ENCODE measurements around the gene SLC39A6. TPM values are rescaled to one million over a fixed set of nuclear protein-coding genes. Genes with fewer than 3 reads are reported as not detected.
"Not testable (repeated sequence)": the region's sequence is repeated elsewhere in the genome, so short reads cannot be mapped to it uniquely, and the experiment has no call there.

SLC39A6 gene
- total RNA-seq, 4 donors from 2014 or later: 42.6 to 52.8 (median 48.1) TPM

DNA sequence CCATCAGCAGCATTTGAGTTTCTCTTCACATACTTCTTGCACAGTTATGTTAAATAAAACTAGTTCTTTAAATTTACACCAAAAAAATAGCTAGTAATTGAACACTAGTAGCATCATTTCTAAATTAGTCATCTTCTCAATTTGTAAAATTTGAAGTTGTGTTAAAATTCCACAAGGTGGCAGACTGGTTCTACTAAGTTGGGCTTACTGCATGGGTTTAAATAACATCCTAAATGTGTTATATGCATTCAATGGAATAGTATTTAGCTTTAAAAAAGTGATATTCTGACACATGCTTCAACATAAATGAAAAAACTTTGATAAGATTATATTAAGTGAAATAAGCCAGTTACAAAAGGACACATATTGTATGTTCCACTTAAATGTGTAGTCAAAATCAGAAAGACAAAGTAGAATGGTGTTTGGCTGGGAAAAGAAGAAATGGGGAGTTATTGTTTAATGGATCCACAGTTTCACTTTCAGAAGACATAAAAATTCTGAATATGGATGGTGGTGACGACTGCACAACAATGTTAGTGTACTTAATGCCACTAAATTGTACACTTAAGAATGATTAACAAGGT lies 33.1 kb downstream of the SLC39A6 start:
- TF ChIP-seq, protein P1, sequence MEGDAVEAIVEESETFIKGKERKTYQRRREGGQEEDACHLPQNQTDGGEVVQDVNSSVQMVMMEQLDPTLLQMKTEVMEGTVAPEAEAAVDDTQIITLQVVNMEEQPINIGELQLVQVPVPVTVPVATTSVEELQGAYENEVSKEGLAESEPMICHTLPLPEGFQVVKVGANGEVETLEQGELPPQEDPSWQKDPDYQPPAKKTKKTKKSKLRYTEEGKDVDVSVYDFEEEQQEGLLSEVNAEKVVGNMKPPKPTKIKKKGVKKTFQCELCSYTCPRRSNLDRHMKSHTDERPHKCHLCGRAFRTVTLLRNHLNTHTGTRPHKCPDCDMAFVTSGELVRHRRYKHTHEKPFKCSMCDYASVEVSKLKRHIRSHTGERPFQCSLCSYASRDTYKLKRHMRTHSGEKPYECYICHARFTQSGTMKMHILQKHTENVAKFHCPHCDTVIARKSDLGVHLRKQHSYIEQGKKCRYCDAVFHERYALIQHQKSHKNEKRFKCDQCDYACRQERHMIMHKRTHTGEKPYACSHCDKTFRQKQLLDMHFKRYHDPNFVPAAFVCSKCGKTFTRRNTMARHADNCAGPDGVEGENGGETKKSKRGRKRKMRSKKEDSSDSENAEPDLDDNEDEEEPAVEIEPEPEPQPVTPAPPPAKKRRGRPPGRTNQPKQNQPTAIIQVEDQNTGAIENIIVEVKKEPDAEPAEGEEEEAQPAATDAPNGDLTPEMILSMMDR (IDR thresholded peaks at IDR 0.05): peak in 4 of 6 experiments; percentile 51 to 57 (median 54)
- no peak for TF ChIP-seq POLR2A (IDR thresholded peaks at IDR 0.05)
- intact Hi-C loops (cut with DNase I): loop anchor here (5.0 to 10.0 kb wide), 2 partner anchors 191 to 659 kb away; no protein-coding TSS in a partner anchor
- WGBS, 2 donors: 27 to 42% methylated on average over 1 of the region's 1 CpG
- no peaks in the 10 kb centered on the region for H3K36me3 ChIP-seq
- no peak overlapping the region for H3K4me3 ChIP-seq (replicated peaks in 1 of 3)
- no peaks in the 10 kb centered on the region for H3K9me3 ChIP-seq
- H3K4me1 ChIP-seq: no peaks in the 10 kb centered on the region
- no peak overlapping the region for H3K27ac ChIP-seq
- DNase-seq: no peak
- no peaks in the 10 kb centered on the region for H3K27me3 ChIP-seq

DNA sequence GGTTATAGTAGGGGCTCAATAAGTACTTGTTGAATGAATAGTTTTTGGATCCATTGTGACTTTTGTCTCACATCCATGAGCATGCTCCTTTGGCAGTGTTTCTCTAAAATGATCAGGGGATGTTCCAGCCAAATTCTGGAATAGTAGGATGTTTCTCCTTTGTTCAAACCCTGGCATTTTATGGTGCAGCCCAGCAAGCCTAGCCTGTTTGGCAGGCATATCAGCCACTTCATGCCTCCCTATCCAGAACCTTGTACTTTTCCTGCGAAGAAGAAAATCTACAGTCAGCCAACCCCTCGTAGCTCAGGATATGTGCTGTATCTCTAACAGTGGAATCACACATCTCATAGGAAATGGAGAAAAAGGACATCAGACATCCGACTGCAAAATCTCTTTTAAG lies 34.7 kb downstream of the SLC39A6 start:
- H3K9me3 ChIP-seq: no peaks in the 10 kb centered on the region
- H3K4me3 ChIP-seq (replicated peaks in 1 of 3): no peak overlapping the region
- H3K4me1 ChIP-seq: no peaks in the 10 kb centered on the region
- no peak overlapping the region for H3K27ac ChIP-seq
- TF ChIP-seq POLR2A (IDR thresholded peaks at IDR 0.05): no peak
- TF ChIP-seq, protein P1 (IDR thresholded peaks at IDR 0.05): no peak
- intact Hi-C loops (cut with DNase I): loop anchor here (10.0 kb wide), 1 partner anchor 660 kb away; no protein-coding TSS in a partner anchor
- WGBS, 2 donors: 66 to 75% methylated on average over 3 of the region's 3 CpGs
- H3K27me3 ChIP-seq: no peaks in the 10 kb centered on the region
- H3K36me3 ChIP-seq: no peaks in the 10 kb centered on the region
- no peak for DNase-seq

DNA sequence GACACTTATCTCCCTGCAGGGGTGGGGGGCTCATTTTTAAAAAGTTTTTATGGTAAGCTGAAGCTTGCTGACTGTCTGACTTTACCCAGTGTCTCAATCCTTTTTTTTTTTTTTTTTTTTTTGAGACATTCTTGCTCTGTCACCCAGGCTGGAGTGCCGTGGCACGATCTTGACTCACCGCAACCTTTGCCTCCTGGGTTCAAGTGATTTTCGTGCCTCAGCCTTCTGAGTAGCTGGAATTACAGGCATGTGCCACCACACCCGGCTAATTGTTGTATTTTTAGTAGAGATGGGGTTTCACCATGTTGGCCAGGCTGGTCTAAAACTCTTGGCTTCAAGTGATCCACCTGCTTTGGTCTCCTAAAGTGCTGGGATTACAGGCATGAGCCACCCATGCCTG lies 37.0 kb downstream of the SLC39A6 start:
- WGBS, 2 donors: 42 to 50% methylated on average over 5 of the region's 5 CpGs
- peak; percentile 51 to 64 for DNase-seq
- H3K4me3 ChIP-seq (replicated peaks in 1 of 3); H3K36me3 ChIP-seq; H3K27ac ChIP-seq; H3K27me3 ChIP-seq; H3K4me1 ChIP-seq; H3K9me3 ChIP-seq: not testable (repeated sequence)
- intact Hi-C loops (cut with DNase I): loop anchor here (10.0 kb wide), 1 partner anchor 663 kb away; no protein-coding TSS in a partner anchor

DNA sequence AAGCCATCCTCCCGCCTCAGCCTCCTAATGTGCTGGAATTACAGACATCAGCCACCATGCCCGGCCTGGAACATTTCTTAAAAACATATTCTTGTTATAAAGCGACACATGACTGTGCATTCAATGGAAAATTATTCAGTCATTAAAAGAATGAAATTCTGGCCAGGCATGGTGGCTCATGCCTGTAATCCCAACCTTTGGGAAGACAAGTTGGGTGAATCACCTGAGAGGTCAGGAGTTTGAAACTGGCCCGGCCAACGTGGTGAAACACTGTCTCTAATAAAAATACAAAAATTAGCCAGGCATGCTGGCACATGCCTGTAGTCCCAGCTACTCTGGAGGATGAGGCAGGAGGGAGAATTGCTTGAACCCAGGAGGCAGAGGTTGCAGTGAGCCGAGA lies 40.1 kb downstream of the SLC39A6 start:
- TF ChIP-seq POLR2A (IDR thresholded peaks at IDR 0.05): no peak
- TF ChIP-seq, protein P1 (IDR thresholded peaks at IDR 0.05): no peak
- Histone ChIP-seq H3K4me3 (replicated peaks in 1 of 3) (no peak overlapping the region), H3K4me1 (no peaks in the 10 kb centered on the region), H3K36me3 (no peaks in the 10 kb centered on the region), H3K27ac (no peak overlapping the region), H3K9me3 (no peaks in the 10 kb centered on the region), H3K27me3 (no peaks in the 10 kb centered on the region)
- 74 to 88% methylated on average over 6 of the region's 6 CpGs for WGBS, 2 donors
- no peak for DNase-seq
- intact Hi-C loops (cut with DNase I): no loop called here

DNA sequence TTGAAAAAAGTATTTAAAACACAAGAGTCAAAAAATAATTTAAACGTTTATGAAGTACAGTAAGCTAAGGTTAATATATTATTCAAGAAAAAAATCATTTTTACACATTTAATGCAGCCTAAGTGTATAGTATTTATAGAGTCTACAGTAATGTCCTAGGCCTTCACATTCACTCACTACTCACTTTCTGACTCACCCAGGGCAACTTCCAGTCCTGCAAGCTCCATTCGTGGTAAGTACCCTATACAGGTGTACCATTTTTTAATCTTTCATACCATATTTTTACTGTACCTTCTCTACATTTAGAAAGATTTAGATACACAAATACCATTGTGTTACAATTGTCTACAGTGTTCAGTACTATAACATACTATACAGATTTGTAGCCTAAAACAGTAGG lies 40.9 kb downstream of the SLC39A6 start:
- no peaks in the 10 kb centered on the region for H3K4me1 ChIP-seq
- DNase-seq: no peak
- H3K4me3 ChIP-seq (replicated peaks in 1 of 3): no peak overlapping the region
- H3K27ac ChIP-seq: no peak overlapping the region
- no peaks in the 10 kb centered on the region for H3K36me3 ChIP-seq
- WGBS, 2 donors: 79 to 85% methylated on average over 2 of the region's 2 CpGs
- no peaks in the 10 kb centered on the region for H3K9me3 ChIP-seq
- intact Hi-C loops (cut with DNase I): no loop called here
- H3K27me3 ChIP-seq: no peaks in the 10 kb centered on the region
- TF ChIP-seq, protein P1 (IDR thresholded peaks at IDR 0.05): no peak
- TF ChIP-seq POLR2A (IDR thresholded peaks at IDR 0.05): no peak
